Panc1 (cell line): Measurements from ENCODE around the gene CDK14. TPM values are rescaled to one million over a fixed set of nuclear protein-coding genes. Genes with fewer than 3 reads are reported as not detected.

Source experiments
- ATAC-seq: fragments of 200-7000 bp; cut with Tn5 transposase; 2 replicates; pipeline ENCODE4 v1.9.1; 2020; ENCODE audit warnings: mild to moderate bottlenecking, moderate library complexity
- BruUV-seq: library from RNA; stranded (reverse); fragments of 400-500 nt; replicated peaks from 2 replicates; lab custom pipeline; 2021; lab: Mats Ljungman, UMichigan
- CTCF ChIA-PET: fragments of 300-600 bp; sonication (Branson Sonifier 250); formaldehyde crosslinking; loops from one replicate; lab custom pipeline; 2022; ENCODE audit warnings: antibody characterized with exemption; lab: Charles Lee
- POLR2A ChIA-PET: fragments of 300-600 bp; sonication (Branson Sonifier 250); formaldehyde crosslinking; loops from one replicate; lab custom pipeline; 2022; ENCODE audit warnings: antibody characterized with exemption; lab: Charles Lee
- DNase-seq: peaks from one replicate; pipeline ENCODE4 v3.0.0-alpha.2; 2010; ENCODE audit warnings: low read depth, low spot score
- H3K27ac ChIP-seq: 2 replicates; pipeline ENCODE4 v1.5.1; 2011; ENCODE audit warnings: mild to moderate bottlenecking, low read length, inconsistent platforms
- H3K27me3 ChIP-seq: fragments of 200-500 bp; sonication (Bioruptor generic); 2 replicates; pipeline ENCODE4 v1.6.0; 2014; ENCODE audit warnings: low read length, inconsistent platforms; ENCODE audit not compliant: control insufficient read depth, insufficient read depth
- H3K36me3 ChIP-seq: fragments of 200-500 bp; sonication (Bioruptor generic); 2 replicates; pipeline ENCODE4 v1.5.1; 2014; ENCODE audit warnings: inconsistent platforms, mild to moderate bottlenecking, low read length, moderate library complexity; ENCODE audit not compliant: control insufficient read depth, insufficient read depth
- H3K4me1 ChIP-seq: 2 replicates; pipeline ENCODE4 v1.5.1; 2011; ENCODE audit warnings: inconsistent platforms, mild to moderate bottlenecking, low read length, moderate library complexity; ENCODE audit not compliant: control insufficient read depth, insufficient read depth
- H3K4me3 ChIP-seq, 2 experiments: 2 replicates each; pipeline ENCODE4 v1.5.1; 2011 to 2012; ENCODE audit warnings: low read depth in 2 of 2, low read length in 2 of 2, mild to moderate bottlenecking in 2 of 2, inconsistent platforms in 1 of 2, moderate library complexity in 1 of 2
- H3K9me3 ChIP-seq: fragments of 200-500 bp; sonication (Bioruptor generic); 2 replicates; pipeline ENCODE4 v1.5.1; 2014; ENCODE audit warnings: low read depth, mild to moderate bottlenecking, inconsistent platforms, low read length, moderate library complexity; ENCODE audit not compliant: control insufficient read depth, insufficient read depth
- POLR2AphosphoS5 ChIP-seq: IDR thresholded peaks from 2 replicates; pipeline ENCODE4 v1.6.1; 2012; ENCODE audit warnings: mild to moderate bottlenecking, low read depth, low read length, moderate library complexity
- SIN3A ChIP-seq: IDR thresholded peaks from 2 replicates; pipeline ENCODE4 v1.6.1; 2012; ENCODE audit warnings: low read depth, mild to moderate bottlenecking, low read length, moderate library complexity, borderline replicate concordance; ENCODE audit not compliant: insufficient read depth
- TCF7L2 ChIP-seq: IDR thresholded peaks from 2 replicates; pipeline ENCODE4 v1.6.1; 2011; ENCODE audit warnings: mild to moderate bottlenecking, low read depth, low read length, inconsistent platforms
- in situ Hi-C: cut with HindIII; loops from 2 replicates; pipeline ENCODE4 v1.10.0; 2016; ENCODE audit warnings: low sequenced_read_pairs, low pct_unique_long_range_greater_than_20kb
- intact Hi-C: fragments of 100-400 bp; cut with micrococcal nuclease; formaldehyde crosslinking; loops from one replicate; pipeline ENCODE4 v1.10.0; 2022; ENCODE audit not compliant: unreplicated experiment
- total RNA-seq: library from RNA; stranded (reverse); gene quantifications from one replicate; pipeline ENCODE4 v1.2.1, GENCODE V29; 2021; ENCODE audit not compliant: unreplicated experiment
- TF ChIP-seq, protein P1 (sequence below): fragments of 450-650 bp; IDR thresholded peaks from 2 replicates; pipeline ENCODE4 v1.5.1; 2017; ENCODE audit warnings: mild to moderate bottlenecking
- TF ChIP-seq, protein P2 (sequence below), 2 experiments: IDR thresholded peaks; 2 replicates each; pipeline ENCODE4 v1.6.1; 2011 to 2012; ENCODE audit warnings: low read depth in 2 of 2, control low read depth in 1 of 2, low read length in 1 of 2, mild to moderate bottlenecking in 1 of 2, moderate library complexity in 1 of 2; ENCODE audit not compliant: insufficient read depth in 1 of 2

CDK14 gene
- total RNA-seq, 1 experiment from 2014 or later: 3.0 TPM

- H3K27ac ChIP-seq: no peak overlapping the region
- H3K4me1 ChIP-seq: no peaks in the 10 kb centered on the region
- no peaks in the 10 kb centered on the region for H3K36me3 ChIP-seq
- H3K4me3 ChIP-seq: no peak overlapping the region
- ATAC-seq (no peak), DNase-seq (no peak)
- H3K27me3 ChIP-seq: no peaks in the 10 kb centered on the region
- CTCF ChIA-PET: no interaction called here
- TF ChIP-seq TCF7L2 (no peak), POLR2AphosphoS5 (no peak), SIN3A (no peak)
- TF ChIP-seq, protein P1, sequence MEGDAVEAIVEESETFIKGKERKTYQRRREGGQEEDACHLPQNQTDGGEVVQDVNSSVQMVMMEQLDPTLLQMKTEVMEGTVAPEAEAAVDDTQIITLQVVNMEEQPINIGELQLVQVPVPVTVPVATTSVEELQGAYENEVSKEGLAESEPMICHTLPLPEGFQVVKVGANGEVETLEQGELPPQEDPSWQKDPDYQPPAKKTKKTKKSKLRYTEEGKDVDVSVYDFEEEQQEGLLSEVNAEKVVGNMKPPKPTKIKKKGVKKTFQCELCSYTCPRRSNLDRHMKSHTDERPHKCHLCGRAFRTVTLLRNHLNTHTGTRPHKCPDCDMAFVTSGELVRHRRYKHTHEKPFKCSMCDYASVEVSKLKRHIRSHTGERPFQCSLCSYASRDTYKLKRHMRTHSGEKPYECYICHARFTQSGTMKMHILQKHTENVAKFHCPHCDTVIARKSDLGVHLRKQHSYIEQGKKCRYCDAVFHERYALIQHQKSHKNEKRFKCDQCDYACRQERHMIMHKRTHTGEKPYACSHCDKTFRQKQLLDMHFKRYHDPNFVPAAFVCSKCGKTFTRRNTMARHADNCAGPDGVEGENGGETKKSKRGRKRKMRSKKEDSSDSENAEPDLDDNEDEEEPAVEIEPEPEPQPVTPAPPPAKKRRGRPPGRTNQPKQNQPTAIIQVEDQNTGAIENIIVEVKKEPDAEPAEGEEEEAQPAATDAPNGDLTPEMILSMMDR: no peak
- TF ChIP-seq, protein P2, sequence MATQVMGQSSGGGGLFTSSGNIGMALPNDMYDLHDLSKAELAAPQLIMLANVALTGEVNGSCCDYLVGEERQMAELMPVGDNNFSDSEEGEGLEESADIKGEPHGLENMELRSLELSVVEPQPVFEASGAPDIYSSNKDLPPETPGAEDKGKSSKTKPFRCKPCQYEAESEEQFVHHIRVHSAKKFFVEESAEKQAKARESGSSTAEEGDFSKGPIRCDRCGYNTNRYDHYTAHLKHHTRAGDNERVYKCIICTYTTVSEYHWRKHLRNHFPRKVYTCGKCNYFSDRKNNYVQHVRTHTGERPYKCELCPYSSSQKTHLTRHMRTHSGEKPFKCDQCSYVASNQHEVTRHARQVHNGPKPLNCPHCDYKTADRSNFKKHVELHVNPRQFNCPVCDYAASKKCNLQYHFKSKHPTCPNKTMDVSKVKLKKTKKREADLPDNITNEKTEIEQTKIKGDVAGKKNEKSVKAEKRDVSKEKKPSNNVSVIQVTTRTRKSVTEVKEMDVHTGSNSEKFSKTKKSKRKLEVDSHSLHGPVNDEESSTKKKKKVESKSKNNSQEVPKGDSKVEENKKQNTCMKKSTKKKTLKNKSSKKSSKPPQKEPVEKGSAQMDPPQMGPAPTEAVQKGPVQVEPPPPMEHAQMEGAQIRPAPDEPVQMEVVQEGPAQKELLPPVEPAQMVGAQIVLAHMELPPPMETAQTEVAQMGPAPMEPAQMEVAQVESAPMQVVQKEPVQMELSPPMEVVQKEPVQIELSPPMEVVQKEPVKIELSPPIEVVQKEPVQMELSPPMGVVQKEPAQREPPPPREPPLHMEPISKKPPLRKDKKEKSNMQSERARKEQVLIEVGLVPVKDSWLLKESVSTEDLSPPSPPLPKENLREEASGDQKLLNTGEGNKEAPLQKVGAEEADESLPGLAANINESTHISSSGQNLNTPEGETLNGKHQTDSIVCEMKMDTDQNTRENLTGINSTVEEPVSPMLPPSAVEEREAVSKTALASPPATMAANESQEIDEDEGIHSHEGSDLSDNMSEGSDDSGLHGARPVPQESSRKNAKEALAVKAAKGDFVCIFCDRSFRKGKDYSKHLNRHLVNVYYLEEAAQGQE (IDR thresholded peaks at IDR 0.05; ENCODE audit: insufficient read depth in 1 of 2, low read depth in 2 of 2, low read length in 1 of 2): no peak
- POLR2A ChIA-PET: no interaction called here
- intact Hi-C loops: no loop called here
- no TSS peak for BruUV-seq
- in situ Hi-C loops: no loop called here
- H3K9me3 ChIP-seq: no peaks in the 10 kb centered on the region
These were observed 483.4 kb downstream of the CDK14 start for GRCh38 chr7:91079487-91079886.

DNA sequence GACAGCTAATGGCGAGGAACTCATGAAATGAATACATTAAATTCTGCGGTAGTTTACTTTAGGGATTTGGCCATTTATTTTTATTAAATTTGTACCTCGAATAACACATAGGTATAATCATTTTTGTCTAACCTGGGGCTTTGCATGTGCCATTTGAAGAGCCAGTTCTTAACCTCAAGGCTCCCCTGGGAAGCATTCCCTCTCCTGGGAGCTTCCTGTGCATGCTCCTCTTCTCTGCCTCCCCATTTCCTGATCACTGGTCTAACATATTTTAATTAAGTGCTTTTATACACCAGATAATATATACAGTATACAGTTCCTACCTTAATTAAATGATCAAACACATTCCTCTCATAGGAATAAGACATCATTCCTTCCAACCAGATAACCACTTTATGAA lies 484.2 kb downstream of the CDK14 start:
- intact Hi-C loops: no loop called here
- Histone ChIP-seq H3K9me3 (no peaks in the 10 kb centered on the region), H3K4me3 (no peak overlapping the region), H3K27ac (no peak overlapping the region), H3K27me3 (no peaks in the 10 kb centered on the region), H3K4me1 (no peaks in the 10 kb centered on the region), H3K36me3 (no peaks in the 10 kb centered on the region)
- ChIA-PET CTCF (no interaction called here), POLR2A (no interaction called here)
- in situ Hi-C loops: no loop called here
- no TSS peak for BruUV-seq
- ATAC-seq: no peak
- no peak for DNase-seq
- no peak for TF ChIP-seq TCF7L2
- TF ChIP-seq, protein P2 (IDR thresholded peaks at IDR 0.05; ENCODE audit: insufficient read depth in 1 of 2, low read depth in 2 of 2, low read length in 1 of 2): no peak
- TF ChIP-seq, protein P1: no peak
- no peak for TF ChIP-seq POLR2AphosphoS5
- TF ChIP-seq SIN3A: no peak
